GM11168 (cell line): ENCODE data around the gene NELL1.
"Not testable (repeated sequence)": the region's sequence is repeated elsewhere in the genome, so short reads cannot be mapped to it uniquely, and the experiment has no call there.

Experiments used
- in situ Hi-C: fragments of 300-500 bp; cut with MboI; formaldehyde crosslinking; loops from one replicate; pipeline ENCODE4 v1.12.0; 2022; ENCODE audit warnings: low sequenced_read_pairs; ENCODE audit not compliant: unreplicated experiment

The NELL1 gene

GRCh38 chr11:21268036-21268435 lies 598.6 kb downstream of the NELL1 start:
- in situ Hi-C loops, result no loop called here

GRCh38 chr11:21272139-21272538 lies 602.8 kb downstream of the NELL1 start:
- in situ Hi-C loops, result not testable (repeated sequence)

GRCh38 chr11:21278840-21279239 lies 609.5 kb downstream of the NELL1 start:
- in situ Hi-C loops, result no loop called here

GRCh38 chr11:21285104-21285503 lies 615.7 kb downstream of the NELL1 start:
- in situ Hi-C loops, result no loop called here

- in situ Hi-C loops, result no loop called here
Observed at GRCh38 chr11:21289686-21290085, 620.3 kb downstream of the NELL1 start.

GRCh38 chr11:21295508-21295907 lies 626.1 kb downstream of the NELL1 start:
- in situ Hi-C loops, result no loop called here

GRCh38 chr11:21301981-21302380 lies 632.6 kb downstream of the NELL1 start:
- in situ Hi-C loops, result no loop called here

- in situ Hi-C loops, result no loop called here
Observed at GRCh38 chr11:21306739-21307358, 637.5 kb downstream of the NELL1 start.

GRCh38 chr11:21307874-21308273 lies 638.5 kb downstream of the NELL1 start:
- in situ Hi-C loops, result no loop called here

GRCh38 chr11:21316591-21316990 lies 647.2 kb downstream of the NELL1 start:
- in situ Hi-C loops, result no loop called here

- in situ Hi-C loops, result no loop called here
Observed at GRCh38 chr11:21321072-21321471, 651.7 kb downstream of the NELL1 start.

- in situ Hi-C loops, result no loop called here
Observed at GRCh38 chr11:21321530-21321929, 652.1 kb downstream of the NELL1 start.

- in situ Hi-C loops, result no loop called here
Observed at GRCh38 chr11:21323617-21324016, 654.2 kb downstream of the NELL1 start.

GRCh38 chr11:21343204-21343603 lies 673.8 kb downstream of the NELL1 start:
- in situ Hi-C loops, result no loop called here

GRCh38 chr11:21346361-21346760 lies 677.0 kb downstream of the NELL1 start:
- in situ Hi-C loops, result no loop called here

GRCh38 chr11:21350613-21351012 lies 681.2 kb downstream of the NELL1 start:
- in situ Hi-C loops, result no loop called here

GRCh38 chr11:21353425-21353824 lies 684.0 kb downstream of the NELL1 start:
- in situ Hi-C loops, result no loop called here

- in situ Hi-C loops, result no loop called here
Observed at GRCh38 chr11:21364866-21365624, 695.7 kb downstream of the NELL1 start.

GRCh38 chr11:21369947-21370346 lies 700.6 kb downstream of the NELL1 start:
- in situ Hi-C loops, result no loop called here

- in situ Hi-C loops, result no loop called here
Observed at GRCh38 chr11:21371044-21371443, 701.7 kb downstream of the NELL1 start.

GRCh38 chr11:21372672-21373071 lies 703.3 kb downstream of the NELL1 start:
- in situ Hi-C loops, result no loop called here

GRCh38 chr11:21374376-21374775 lies 705.0 kb downstream of the NELL1 start:
- in situ Hi-C loops, result no loop called here
